Epithelial cell of prostate (primary cell): ENCODE measurements around the gene ARHGAP24.

Experiments
- DNase-seq: peaks from one replicate; pipeline ENCODE4 v3.0.0-alpha.2; 2011; ENCODE audit warnings: low read depth, low spot score
- H3K27ac ChIP-seq: fragments of 450-650 bp; 2 replicates; pipeline ENCODE4 v1.5.1; 2017; ENCODE audit warnings: mild to moderate bottlenecking

Gene ARHGAP24

DNA sequence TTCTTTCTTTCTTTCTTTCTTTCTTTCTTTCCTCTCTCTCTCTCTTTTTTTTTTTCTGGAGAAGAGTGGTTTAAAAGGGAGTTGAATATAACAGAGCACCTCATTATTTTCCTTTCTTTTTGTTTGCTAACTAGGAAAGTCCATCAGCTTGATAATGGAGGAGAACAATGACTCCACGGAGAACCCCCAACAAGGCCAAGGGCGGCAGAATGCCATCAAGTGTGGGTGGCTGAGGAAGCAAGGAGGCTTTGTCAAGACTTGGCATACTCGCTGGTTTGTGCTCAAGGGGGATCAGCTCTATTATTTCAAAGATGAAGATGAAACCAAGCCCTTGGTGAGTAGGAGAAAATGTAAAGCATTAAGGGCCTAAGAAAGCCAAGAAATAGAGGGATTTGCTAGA lies 95.4 kb downstream of the ARHGAP24 start:
- no peak for DNase-seq
- no peak overlapping the region for H3K27ac ChIP-seq

- DNase-seq: no peak
- H3K27ac ChIP-seq: no peak overlapping the region
Measured at GRCh38 chr4:85571008-85571407, 96.1 kb downstream of the ARHGAP24 start.

- DNase-seq: no peak
Measured at GRCh38 chr4:85573270-85573669, 98.3 kb downstream of the ARHGAP24 start.

GRCh38 chr4:85577307-85577706 lies 102.4 kb downstream of the ARHGAP24 start:
- no peak for DNase-seq
- no peak overlapping the region for H3K27ac ChIP-seq

More at GRCh38 chr4:85573270-85573669, 98.3 kb downstream of the ARHGAP24 start:
- no peak overlapping the region for H3K27ac ChIP-seq

- no peak for DNase-seq
- no peak overlapping the region for H3K27ac ChIP-seq
Measured at GRCh38 chr4:85579942-85580341, 105.0 kb downstream of the ARHGAP24 start.

- DNase-seq: no peak
Measured at GRCh38 chr4:85580489-85580888, 105.5 kb downstream of the ARHGAP24 start.

DNA sequence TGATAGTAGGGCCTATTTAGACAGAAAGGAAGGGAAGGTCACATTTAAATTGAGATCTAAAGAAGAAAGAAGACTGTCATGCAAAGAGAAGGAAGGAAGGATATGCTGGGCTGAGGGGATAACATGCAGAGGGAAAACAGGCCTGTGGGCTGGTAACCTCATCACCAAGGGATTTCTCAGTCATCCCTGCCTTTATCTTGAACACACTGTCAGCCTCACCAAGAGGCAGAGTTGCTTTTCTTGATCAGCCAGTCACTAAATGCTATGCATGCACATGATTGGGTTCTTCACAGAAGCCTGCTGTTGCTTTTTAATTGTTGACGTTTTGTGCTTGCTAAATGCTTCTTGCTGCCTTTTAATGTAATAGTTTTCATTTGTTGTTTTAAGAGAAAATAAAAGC lies 113.0 kb downstream of the ARHGAP24 start:
- DNase-seq: no peak
- H3K27ac ChIP-seq: no peak overlapping the region

More at GRCh38 chr4:85580489-85580888, 105.5 kb downstream of the ARHGAP24 start:
- H3K27ac ChIP-seq: no peak overlapping the region

DNA sequence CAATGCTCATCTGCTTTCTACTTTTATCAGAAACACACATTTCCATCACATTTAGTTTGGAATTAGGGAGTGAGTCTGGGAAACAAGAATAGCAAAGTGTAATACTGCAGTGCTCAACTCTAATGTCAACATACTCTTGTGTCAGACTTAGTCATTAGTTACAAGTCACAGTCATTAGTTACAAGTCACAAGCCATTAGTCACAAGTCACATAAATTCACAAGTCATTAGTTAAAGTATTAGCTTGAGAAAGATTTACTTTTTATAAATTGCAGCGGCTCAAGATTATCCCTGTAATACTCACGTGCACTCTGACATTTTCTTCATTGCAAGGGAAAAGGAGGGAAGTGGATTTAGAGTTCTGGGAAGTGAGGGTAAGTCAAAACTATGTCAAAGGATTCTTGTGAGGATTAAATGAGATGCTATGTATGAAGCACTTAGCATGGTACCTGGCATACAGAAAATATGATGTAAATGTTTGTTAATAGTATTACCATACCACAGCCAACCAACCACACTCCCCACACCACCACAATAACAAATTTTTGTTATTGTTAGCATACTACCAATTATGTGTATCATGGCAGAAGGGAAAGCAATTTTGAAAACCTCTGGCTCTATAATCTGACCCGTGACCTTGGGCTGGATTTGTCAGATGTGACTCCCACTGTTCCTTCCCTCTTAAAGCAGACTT lies 116.6 kb downstream of the ARHGAP24 start:
- no peak overlapping the region for H3K27ac ChIP-seq

DNA sequence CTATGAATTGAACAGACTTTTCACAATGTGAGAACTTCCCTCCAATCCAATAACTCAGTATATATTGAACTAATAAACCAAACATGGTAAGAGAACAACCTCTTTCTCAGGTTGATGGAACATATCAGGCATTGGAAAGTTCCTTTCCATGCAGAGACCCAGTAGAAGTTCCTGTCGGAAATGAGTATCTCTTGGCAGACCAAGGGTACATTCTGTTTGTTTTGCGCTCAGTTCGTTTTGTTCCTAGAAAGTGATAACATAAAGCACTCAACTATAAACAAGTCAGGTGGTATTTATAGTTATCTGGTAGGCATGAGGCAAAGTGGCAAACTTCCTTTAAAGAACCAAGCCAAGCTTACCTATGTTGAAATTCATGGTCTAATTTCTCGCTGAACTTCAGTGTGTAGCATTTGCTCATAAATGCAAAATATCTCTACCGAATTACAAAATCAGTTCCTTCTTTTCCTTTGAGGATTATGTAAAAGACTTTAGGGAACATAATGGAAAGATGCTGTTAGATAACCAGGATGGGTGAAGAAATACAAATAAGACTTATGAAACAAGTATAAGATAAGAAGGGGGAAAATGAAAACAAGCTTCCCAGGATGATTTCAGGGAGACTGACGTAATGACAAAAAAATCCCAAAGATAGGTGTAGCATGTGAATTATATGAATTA lies 120.3 kb downstream of the ARHGAP24 start:
- H3K27ac ChIP-seq: no peak overlapping the region
- no peak for DNase-seq

More for the DNA sequence above, 116.6 kb downstream of the ARHGAP24 start:
- DNase-seq: no peak

DNA sequence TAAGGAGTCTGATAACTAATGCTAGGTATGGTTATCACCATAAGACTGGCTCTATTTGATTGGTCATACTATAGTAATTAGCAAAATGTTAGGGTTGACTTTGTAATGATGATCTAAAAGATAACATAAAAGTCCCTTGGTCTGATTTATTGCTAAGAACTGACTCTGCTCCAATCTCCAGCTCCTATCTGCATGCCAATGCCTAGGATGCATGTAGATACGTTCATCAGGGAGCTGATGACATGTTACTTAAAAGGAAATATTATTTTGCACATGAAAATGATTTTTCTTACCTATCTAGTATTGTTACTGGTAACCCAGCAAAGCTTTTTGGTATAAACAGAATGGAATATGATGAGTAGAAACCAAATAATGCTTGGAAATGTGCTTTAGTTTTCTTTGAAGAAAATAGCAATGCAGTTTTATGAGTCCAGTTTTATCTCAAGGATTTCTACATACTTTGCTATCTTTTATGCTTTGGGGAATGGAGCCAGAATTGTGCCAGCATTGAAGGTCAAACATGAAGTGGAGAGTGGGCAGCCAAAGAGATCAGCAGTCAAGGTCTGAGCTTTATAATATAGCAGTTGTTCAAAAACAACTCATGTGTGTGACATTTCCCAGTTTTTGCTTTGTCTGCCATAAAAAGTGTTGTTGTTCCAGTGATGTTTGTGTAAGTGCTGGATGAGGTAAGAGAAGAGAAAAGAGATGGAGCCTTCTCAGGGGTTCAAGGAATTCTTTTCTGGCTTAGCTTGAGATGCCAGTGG lies 121.0 kb downstream of the ARHGAP24 start:
- H3K27ac ChIP-seq: no peak overlapping the region

GRCh38 chr4:85598936-85599335 lies 124.0 kb downstream of the ARHGAP24 start:
- DNase-seq: no peak
- no peak overlapping the region for H3K27ac ChIP-seq

More for the DNA sequence above, 121.0 kb downstream of the ARHGAP24 start:
- DNase-seq: no peak

DNA sequence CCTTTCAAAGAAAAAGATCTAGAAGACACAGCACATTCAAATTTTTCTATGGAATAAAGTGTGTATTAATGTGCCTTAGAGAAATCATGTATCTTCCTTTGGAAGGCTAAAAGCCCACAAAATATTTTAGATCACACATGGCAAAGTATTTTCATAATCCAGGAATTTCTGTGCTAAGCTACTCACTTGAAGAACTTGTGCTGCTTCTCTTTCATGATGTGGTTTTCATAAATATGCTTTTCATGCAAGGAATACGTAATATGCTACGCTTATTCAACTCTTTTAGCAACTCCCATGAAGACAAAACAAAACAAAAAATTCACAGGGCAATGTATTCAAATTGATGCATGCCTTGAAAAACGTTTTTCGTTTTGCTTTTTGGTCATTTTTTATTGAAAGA lies 125.6 kb downstream of the ARHGAP24 start:
- H3K27ac ChIP-seq: no peak overlapping the region
- DNase-seq: no peak

DNA sequence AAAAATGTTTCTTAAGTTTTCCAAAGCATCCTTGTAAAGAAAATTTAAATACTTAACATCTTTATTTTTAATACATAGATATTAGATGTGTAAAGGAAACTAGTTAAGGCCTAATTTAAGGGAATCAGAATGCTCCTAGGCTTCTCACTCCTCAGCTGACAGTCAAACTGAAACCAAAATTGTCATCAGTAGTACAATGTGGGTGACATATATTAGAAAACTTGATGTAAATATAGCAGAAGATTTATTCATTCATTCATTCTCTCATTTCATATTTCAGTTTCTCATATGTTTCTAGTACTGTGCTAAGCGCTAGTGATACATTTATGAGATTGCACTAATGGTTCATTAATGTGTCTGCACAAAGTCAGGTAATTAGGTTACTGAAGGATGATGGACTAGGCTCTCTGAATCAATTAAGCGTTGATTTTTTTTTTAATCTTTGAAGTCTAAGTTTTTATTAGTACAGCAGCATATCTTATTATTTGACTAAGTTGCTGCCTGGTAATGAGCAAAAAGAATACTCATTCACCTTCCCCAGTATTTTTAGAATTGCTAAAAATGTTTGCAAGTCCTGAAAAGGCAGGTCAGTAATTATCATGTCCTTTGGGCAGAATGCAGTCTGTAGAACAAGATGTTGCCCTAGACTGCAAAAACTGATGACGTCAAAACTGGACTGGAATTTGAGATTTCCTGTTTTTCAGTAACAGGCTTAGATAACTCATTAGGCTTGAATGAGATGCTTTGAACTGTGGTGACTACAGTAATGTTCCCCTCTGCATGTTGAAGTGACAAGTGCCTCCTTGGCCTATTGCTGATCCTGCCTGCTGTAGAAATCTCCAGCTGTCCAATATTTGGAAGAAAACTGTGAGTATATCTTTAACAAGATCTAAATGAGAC lies 128.7 kb downstream of the ARHGAP24 start:
- DNase-seq: no peak
- no peak overlapping the region for H3K27ac ChIP-seq

DNA sequence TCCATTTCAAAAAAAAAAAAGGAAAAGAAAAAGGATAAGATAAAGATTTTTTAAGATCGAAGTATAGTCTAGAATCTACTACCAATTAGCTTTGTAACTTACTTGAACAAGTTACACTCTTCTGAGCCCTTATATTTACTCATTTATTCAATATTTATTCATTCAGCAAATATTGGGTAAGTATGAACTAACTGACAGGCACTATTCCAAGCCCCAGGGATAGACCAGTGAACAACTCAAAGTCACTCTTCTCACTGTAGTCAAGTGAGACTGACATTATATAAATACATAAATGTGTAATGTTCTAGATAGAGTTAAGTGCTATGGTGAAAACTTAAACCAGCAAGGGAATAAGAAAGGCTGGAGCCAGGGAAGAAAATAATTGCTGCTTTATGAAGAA lies 131.6 kb downstream of the ARHGAP24 start:
- DNase-seq: no peak
- H3K27ac ChIP-seq: no peak overlapping the region

GRCh38 chr4:85607624-85608023 lies 132.7 kb downstream of the ARHGAP24 start:
- no peak for DNase-seq
- no peak overlapping the region for H3K27ac ChIP-seq

DNA sequence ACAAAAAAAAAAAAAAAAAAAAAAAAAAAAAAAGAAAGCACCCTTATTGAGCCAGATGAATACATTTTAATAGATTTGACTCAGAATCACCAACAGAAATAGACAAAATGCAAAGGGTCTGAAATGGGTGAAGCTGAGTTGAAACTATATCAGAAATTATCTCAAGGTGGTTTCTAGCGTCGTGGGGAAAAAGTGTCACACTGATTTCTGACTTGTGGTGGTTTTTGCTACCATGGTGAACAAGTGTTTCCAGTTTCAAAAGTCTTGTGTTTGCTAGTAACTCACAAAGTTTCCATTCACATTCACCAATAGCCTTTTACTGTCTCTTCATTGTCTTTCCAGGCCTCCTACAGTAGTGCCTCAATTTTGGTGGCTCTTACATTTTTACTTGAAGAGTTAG lies 135.5 kb downstream of the ARHGAP24 start:
- DNase-seq: no peak
- no peak overlapping the region for H3K27ac ChIP-seq

DNA sequence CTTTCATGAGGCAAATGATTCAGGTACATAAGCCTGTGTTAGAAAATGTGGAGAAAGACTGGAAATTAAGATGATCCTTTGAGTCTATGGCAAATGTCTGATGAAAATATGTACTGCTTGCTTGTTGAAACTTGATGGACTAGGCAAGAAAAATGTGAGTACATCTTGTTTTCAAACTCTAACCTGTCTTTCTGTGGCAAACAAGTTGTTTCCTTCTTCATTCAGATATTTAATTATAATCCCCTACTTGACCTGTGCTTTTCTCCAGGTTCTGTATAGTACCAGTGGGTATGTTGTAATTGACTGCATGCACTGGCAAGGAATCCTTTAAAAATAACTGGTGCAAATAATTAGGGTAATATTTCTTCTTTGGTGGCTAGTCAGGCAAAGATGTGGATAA lies 136.7 kb downstream of the ARHGAP24 start:
- DNase-seq: no peak
- H3K27ac ChIP-seq: no peak overlapping the region

GRCh38 chr4:85613901-85614300 lies 139.0 kb downstream of the ARHGAP24 start:
- no peak overlapping the region for H3K27ac ChIP-seq
- no peak for DNase-seq

DNA sequence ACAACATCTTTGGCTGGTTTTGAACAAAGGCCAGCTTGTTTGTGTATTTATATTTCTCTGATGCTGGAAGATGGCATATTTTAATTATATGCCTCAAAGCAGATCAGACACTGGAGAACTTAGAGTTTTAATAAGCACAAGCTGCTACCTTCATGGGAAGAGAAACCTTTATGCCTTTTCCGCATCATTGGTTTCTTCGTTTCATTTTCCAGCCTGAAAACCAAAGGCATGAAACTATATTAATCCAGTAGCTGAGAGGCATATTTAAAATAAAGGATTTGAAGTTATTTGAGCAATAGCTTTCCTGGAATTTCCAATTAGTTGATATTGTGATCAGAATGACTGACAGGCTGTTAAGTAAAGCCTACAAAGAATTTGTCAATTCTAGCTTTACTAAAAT lies 141.0 kb downstream of the ARHGAP24 start:
- no peak for DNase-seq
- H3K27ac ChIP-seq: no peak overlapping the region

- H3K27ac ChIP-seq: no peak overlapping the region
- no peak for DNase-seq
Measured at GRCh38 chr4:85617202-85617601, 142.3 kb downstream of the ARHGAP24 start.
